ENCODE data around the gene HCFC2.

- TF ChIP-seq, protein P1, sequence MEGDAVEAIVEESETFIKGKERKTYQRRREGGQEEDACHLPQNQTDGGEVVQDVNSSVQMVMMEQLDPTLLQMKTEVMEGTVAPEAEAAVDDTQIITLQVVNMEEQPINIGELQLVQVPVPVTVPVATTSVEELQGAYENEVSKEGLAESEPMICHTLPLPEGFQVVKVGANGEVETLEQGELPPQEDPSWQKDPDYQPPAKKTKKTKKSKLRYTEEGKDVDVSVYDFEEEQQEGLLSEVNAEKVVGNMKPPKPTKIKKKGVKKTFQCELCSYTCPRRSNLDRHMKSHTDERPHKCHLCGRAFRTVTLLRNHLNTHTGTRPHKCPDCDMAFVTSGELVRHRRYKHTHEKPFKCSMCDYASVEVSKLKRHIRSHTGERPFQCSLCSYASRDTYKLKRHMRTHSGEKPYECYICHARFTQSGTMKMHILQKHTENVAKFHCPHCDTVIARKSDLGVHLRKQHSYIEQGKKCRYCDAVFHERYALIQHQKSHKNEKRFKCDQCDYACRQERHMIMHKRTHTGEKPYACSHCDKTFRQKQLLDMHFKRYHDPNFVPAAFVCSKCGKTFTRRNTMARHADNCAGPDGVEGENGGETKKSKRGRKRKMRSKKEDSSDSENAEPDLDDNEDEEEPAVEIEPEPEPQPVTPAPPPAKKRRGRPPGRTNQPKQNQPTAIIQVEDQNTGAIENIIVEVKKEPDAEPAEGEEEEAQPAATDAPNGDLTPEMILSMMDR (IDR thresholded peaks at IDR 0.05; ENCODE audit: poor library complexity), result no peak
- TF ChIP-seq EZH2 (IDR thresholded peaks at IDR 0.05; ENCODE audit: borderline replicate concordance), result no peak
- no peak for TF ChIP-seq EZH2phosphoT487 (IDR thresholded peaks at IDR 0.05; ENCODE audit: low read depth, severe bottlenecking, unreplicated experiment)
Observed at GRCh38 chr12:104150416-104150815, 86.1 kb downstream of the HCFC2 start.
